ENCODE results near the gene MYH16. TPM values are rescaled to one million over a fixed set of nuclear protein-coding genes. Genes with fewer than 3 reads are reported as not detected.

MYH16 gene
- total RNA-seq, 1 experiment from 2014 or later = 0.57 TPM

- DNase-seq (ENCODE audit: low read depth, low spot score) (no peak), ATAC-seq (no peak)
- H3K27ac ChIP-seq (ENCODE audit: low read depth, low read length) = no peak overlapping the region
- BruUV-seq (replicated peaks) = no TSS peak
- ChIA-PET CTCF (no interaction called here), POLR2A (interaction anchor here (0.6 kb wide), 1 partner anchor 12 kb away, joined by 10 read pairs; no protein-coding TSS in a partner anchor), RAD21 (ENCODE audit: low non-redundant PET in 1 of 2, low total read pairs in 2 of 2, uncharacterized antibody in 2 of 2, unreplicated experiment in 2 of 2) (no interaction called here)
- H3K4me3 ChIP-seq (replicated peaks in 1 of 2; ENCODE audit: low read depth in 1 of 2, low read length in 2 of 2) = no peak overlapping the region
- H2AFZ ChIP-seq (ENCODE audit: low read depth, low read length, poor library complexity, severe bottlenecking) = no peak overlapping the region
- no peaks in the 10 kb centered on the region for H3K4me1 ChIP-seq (ENCODE audit: control insufficient read depth in 1 of 2, insufficient read depth in 2 of 2, low read length in 2 of 2)
- TF ChIP-seq FOSL1 (IDR thresholded peaks at IDR 0.05; ENCODE audit: low read depth) = no peak
- no peak for TF ChIP-seq ZNF274 (IDR thresholded peaks at IDR 0.05; ENCODE audit: low read depth, low read length)
- TF ChIP-seq ZBTB33 (IDR thresholded peaks at IDR 0.05; ENCODE audit: extremely low read depth, insufficient replicate concordance, low read length) = no peak
- no peak for TF ChIP-seq ATF3 (IDR thresholded peaks at IDR 0.05)
- TF ChIP-seq JUND (IDR thresholded peaks at IDR 0.05) = no peak
- no peak for TF ChIP-seq SP1 (IDR thresholded peaks at IDR 0.05; ENCODE audit: low read depth)
- no peak for TF ChIP-seq POLR2A (IDR thresholded peaks at IDR 0.05; ENCODE audit: borderline replicate concordance, extremely low read depth, insufficient read depth, insufficient read length)
- TF ChIP-seq TCF7L2 (IDR thresholded peaks at IDR 0.05; ENCODE audit: borderline replicate concordance, extremely low read depth, insufficient read depth, insufficient read length) = no peak
- TF ChIP-seq REST (IDR thresholded peaks at IDR 0.05; ENCODE audit: low read depth) = no peak
- no peak for TF ChIP-seq CBX3 (IDR thresholded peaks at IDR 0.05; ENCODE audit: low read depth)
- no peaks in the 10 kb centered on the region for H3K9me2 ChIP-seq (ENCODE audit: insufficient read depth)
- no peaks in the 10 kb centered on the region for H3K9me3 ChIP-seq (ENCODE audit: control insufficient read depth in 1 of 2, insufficient read depth in 1 of 2, low read depth in 1 of 2, low read length in 2 of 2)
- H3K4me2 ChIP-seq (ENCODE audit: low read length) = no peak overlapping the region
- H4K20me1 ChIP-seq (ENCODE audit: insufficient read depth) = no peaks in the 10 kb centered on the region
- intact Hi-C loops (cut with micrococcal nuclease) = no loop called here
- H3K9ac ChIP-seq (ENCODE audit: low read length) = no peak overlapping the region
- H3K27me3 ChIP-seq (ENCODE audit: insufficient read depth, low read length) = no peaks in the 10 kb centered on the region
- no peaks in the 10 kb centered on the region for H3K79me2 ChIP-seq (ENCODE audit: insufficient read depth, low read length)
- H3K36me3 ChIP-seq (ENCODE audit: control insufficient read depth in 1 of 2, insufficient read depth in 2 of 2, low read length in 2 of 2) = no peaks in the 10 kb centered on the region
These were observed 23.8 kb downstream of the MYH16 start for GRCh38 chr7:99296471-99296870.

All from HCT116 (cell line).